HG03558 (cell line): ENCODE data around the gene MT4.

Experiments used
- ATAC-seq: cut with Tn5 transposase; IDR thresholded peaks from one replicate; pipeline ENCODE4 v1.9.1; 2021; ENCODE audit warnings: moderate number of reproducible peaks; ENCODE audit not compliant: unreplicated experiment; ENCODE audit errors: extremely low read depth

Gene MT4

DNA sequence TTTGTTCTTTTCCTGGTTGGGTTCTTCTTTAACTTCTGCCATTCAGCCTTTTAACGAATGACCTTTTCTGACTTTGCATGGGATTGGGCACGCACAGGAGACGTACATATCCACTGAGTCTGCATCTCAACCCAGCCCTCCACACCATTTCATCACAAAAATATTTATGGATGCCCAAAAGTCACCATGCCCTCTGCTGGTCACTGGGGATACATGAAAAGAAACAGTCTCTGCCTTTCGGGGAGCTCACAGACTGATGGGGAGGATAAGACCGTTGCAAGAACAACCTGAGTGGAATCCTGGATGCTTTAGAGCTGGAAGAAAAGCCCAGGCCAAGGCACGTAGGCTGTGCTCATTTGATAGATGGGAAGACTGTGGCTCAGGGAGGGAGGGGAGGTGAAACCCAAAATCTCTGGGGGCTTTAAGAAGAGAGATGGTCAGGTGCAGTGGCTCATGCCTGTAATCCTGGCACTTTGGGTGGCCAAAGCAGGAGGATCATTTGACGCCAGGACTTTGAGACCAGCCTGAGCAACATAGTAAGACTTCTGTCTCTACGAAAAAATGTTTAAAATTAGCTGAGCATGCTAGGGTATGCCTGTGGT, 35.6 kb downstream of the MT4 start:
- no peak for ATAC-seq

DNA sequence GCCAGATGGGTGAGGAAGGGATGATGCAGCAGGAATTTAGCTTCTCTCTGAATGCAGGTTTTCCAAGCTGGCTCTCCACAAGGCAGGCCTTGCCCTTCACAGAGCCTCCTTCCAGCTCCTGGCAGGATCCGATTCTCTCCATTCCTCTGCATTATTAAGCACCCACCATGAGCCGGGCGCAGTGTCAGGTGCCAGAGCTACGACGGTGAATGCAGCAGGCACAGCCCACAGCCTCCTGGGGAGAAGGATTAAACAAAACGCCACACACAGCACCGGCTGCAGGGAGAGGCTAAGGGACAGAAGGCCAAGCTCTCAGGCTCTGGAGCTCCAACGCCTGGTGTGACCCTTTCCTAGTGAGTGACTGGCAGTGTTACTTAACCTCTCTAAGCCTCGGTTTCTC, 36.5 kb downstream of the MT4 start:
- ATAC-seq, result no peak

DNA sequence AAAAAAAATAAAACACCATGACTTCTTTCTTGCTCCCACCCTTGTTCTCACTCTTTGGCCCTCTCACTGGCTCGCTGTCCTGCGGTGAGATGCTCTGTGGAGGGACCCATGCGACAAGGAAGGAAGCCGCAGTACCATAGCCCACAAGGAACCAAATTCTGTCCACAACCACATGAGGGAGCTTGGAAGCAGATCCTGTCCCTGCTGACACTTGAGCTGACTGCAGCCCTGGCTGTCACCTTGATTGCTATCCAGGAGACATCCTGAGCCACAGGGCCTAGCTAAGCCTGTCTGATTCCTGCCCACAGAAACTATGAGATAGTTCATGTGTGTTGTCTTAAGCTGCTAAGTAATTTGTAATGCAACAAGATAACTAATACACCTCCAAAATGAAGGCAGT, 38.7 kb downstream of the MT4 start:
- ATAC-seq, result no peak

DNA sequence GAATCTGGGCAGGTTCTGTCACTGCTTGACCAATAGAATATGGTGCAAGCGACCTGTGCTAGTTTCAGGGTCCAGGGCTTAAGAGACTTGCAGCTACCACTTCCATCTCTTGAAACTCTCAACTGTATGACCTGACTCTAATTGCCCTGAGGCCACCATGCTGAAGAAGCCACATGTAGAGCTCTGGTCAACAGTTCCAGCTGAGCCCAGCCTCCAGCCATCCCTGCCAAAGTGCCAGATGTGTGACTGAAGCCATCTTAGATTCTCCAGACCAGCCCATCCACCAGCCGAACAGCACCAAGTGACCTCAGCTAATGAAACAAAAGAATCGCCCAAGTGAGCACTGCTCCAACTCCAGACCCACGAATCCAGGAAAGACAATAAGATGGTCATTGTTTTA, 40.1 kb downstream of the MT4 start:
- ATAC-seq, result no peak

DNA sequence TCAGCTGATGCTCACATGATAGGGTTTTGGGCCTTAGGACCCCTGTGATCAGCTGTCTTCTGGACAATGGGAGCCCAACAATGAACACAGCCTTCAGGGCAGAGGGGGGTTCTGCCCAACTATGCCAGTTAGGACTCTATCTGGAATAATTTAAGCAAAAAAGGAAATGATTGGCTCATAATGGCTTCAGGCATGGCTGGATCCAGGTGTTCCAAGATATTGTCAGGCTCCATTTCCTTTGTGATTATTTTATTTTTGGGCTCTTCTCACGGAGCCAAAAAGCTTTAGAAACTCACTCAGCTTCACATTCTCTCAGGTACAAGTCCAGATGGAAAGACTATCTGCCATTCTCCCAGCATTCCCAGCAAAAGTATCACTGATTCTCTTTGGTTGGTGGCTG, 40.6 kb downstream of the MT4 start:
- ATAC-seq, result no peak

DNA sequence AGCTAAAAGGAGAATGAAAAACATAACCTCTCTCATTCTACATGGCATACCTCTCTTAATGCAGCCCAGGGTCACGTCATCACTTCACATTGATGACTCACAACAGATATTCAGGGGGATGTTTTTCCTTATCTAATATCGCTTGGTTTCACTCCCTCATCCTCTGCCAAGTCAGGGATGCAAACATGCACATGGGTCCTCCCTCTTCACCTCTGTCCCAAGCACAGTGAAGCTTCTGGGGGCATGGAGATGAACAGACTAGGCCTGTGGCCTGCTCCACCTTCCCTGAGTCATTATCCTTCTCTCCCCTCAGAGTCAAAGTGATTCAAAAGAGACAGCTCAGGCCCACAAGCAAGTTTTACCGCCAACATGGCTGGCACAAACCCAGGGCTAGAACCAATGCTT, 41.2 kb downstream of the MT4 start:
- ATAC-seq, result no peak

DNA sequence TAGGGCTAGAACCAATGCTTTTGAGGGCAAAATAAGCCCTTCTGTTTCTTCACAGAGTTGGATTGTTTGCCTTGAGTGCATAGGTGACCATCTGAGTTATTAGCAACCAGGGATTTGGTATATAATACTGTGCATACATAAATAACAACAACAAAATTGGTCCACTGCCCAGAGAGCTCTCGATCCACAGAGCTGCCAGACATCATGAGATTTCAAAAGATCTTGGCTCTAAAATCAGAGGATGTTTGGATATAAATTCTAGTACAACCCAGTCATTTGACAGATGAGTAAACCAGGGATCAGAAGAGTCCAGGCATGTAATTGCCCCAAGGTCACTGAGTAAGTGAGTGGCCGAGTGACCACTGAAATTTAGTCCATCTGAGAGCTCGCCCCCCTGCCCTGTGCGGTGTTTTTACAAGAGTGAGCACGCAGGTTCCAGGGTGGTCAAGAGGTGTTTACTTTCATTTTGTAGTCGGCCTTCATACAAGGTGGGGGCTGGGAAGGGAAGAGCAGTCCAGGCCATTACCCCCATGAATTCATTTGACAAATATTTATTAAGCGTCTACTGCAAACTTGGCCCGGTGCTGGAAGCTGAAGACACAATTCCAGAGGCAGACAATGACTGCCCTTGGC, 41.7 kb downstream of the MT4 start:
- no peak for ATAC-seq

DNA sequence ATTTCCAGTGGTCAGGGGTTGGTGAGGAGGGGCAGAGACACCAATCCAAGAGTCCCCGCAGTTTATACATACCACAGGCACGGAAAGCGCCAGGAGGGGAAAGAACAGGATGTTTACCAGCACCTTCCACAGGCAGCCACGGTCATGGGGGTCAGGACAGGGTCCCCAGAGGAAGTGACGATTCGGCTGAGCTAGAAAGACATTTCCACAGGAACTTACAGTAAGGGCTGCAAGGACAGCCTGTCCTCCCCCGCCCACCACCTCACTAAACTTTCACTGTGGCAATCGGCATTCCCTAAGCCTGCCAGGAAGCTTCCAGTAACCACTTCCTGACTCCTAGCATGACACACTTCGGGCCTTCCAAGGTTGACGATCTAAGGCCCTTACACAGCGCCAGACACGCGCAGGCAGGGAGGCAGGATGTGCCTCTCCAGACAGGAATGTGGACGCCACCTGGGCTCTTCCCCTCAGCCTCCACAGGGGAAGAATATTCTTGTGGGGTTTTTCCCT, 42.3 kb downstream of the MT4 start:
- no peak for ATAC-seq

DNA sequence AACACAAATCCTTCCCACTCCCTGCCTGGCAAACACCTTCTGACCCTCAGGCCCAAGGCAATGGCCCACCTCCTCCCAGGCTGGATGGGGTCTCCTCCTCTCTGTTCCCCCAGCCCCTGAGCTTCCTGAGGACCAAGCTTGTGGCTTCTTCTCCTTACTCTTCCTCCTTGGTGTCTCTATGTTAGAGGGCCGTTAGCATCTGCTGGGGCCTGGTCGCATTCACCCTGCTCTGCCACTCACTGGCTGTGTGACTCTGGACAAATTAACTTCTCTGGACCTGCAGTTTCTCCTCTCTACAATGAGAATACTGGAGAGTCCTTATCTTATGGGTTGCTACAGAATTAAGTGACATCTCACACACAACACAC, 42.8 kb downstream of the MT4 start:
- ATAC-seq, result no peak

DNA sequence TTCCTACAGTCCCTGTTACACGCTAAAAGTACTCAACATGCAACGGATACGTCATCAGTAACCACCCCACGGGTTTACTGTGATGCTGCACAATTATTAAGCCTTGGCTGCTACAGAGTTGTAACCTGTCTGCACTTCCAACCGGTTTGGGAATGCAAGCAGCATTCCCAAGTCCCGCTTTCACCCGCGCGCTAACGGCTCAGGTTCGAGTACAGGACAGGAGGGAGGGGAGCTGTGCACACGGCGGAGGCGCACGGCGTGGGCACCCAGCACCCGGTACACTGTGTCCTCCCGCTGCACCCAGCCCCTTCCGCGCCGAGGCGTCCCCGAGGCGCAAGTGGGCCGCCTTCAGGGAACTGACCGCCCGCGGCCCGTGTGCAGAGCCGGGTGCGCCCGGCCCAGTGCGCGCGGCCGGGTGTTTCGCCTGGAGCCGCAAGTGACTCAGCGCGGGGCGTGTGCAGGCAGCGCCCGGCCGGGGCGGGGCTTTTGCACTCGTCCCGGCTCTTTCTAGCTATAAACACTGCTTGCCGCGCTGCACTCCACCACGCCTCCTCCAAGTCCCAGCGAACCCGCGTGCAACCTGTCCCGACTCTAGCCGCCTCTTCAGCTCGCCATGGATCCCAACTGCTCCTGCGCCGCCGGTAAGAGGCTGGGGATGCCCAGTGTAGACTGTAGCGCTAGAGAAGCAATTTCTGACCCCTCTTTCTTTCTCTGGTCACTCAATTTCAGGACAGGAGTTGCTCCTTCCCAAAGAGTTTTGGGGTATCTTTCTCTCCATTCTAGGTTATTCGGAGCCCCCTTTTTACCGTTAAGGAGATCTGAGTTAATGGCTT, 43.4 kb downstream of the MT4 start, which contains the start of gene MT2A:
TSS of gene MT2A (plus strand) at position 542 of the 833 bp plus-strand sequence. CDS start at position 614, 72 bp downstream.
- peak; percentile 62 for ATAC-seq

DNA sequence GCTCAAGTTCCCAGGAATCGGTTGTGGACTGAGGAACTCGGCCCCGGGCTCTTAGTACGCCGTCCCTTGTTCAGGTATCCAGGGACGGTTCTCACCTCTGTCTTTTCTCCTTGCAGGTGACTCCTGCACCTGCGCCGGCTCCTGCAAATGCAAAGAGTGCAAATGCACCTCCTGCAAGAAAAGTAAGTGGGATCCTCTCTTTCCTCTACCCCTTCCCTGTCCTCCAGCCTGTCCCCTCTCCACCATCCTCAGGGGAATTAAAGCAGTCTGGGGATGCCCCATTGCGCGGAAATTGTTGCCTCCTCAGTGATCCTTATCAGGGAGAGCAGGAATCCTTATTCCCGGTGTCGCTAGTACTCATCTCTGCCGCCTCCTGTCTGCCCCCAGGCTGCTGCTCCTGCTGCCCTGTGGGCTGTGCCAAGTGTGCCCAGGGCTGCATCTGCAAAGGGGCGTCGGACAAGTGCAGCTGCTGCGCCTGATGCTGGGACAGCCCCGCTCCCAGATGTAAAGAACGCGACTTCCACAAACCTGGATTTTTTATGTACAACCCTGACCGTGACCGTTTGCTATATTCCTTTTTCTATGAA, 44.1 kb downstream of the MT4 start:
- no peak for ATAC-seq

DNA sequence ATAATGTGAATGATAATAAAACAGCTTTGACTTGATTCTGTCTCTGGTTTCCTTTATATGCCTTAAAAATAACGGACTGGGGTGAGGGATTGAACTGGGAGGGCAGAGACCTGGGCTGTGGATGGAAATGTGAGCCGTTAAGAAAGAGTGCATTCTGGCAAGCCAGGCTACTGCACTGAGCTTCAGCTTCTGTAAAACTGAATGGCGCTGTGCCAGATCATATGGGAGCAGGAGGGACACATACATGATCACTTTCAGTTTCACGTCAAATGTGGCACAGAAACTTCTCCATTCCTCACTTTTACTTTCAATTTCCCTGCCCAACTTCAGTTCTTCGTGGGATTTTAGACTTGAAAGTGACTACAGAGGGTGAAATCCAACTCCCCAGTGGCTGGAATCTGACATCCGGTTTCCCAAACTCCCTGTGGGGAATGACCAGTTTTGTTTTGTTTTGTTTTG, 44.6 kb downstream of the MT4 start:
- peak; percentile 41 for ATAC-seq

DNA sequence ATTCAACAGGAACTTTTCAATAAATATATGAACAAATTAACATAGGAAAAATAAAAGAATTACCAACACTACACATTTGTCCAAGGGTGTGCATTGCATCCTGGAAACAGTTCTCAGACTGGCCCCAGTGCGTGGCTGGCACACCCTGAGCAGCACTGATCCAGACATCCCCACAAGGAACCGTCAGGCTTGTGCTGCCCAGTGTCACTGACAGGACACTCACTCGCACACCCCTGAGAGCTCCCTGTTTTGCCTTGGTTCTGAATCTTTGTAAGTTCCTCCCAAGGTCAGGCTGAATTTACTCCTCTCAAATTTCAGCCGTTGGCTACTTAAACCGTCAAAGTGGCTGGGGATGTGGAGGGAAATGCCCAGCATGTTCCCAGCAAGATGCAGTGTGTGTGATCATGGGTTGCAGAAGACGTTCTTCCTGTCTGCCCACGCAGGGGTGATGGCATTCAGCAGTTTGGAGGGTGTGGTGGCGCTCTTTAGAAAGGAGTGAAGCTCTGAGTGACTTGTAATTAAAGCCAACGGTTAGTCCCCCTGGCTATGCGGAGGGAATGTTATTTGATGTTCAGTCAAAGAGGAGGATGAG, 45.2 kb downstream of the MT4 start:
- ATAC-seq, result no peak

DNA sequence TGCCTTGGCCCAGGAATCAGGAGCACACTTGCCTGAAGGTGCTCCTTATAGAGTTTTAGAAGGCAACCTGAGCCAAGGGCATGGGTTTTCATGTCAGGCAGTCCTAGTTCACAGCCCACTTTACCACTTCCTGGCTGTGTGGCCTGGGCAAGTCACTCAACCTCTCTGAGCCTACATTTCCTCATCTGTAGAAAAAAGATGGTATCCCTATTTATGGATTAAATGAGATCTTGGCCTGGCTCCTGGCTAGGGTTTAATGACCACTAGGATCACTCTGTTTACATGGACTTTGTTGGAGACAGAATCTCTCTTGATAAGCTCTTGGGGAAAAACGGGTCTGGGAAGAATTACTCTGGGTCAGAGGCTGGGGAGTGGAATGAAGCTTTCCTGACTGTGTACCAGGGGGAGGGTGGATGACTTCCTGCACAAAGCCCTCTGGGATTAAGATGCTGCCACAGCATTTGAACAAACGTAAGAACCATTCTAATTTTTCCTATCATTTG, 45.8 kb downstream of the MT4 start:
- ATAC-seq, result no peak

DNA sequence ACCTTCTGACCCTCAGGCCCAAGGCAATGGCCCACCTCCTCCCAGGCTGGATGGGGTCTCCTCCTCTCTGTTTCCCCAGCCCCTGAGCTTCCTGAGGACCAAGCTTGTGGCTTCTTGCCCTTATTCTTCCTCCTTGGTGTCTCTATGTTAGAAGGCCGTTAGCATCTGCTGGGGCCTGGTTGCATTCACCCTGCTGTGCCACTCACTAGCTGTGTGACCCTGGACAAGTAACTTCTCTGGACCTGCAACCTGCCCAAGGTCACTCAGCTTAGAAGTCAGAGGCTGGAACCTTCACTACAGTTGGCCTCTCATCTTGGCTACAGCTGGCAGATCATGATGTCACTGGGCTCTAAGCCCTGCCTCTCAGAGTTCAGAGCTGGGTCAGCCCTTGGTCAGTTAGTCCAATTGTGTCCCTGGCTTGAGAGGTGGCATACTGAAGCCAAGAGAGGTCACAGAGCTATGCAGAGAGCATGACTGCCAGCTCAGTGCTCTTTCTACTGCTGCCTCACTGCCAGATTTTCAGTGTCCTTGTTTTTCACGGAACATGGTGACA, 46.5 kb downstream of the MT4 start:
- ATAC-seq, result no peak

DNA sequence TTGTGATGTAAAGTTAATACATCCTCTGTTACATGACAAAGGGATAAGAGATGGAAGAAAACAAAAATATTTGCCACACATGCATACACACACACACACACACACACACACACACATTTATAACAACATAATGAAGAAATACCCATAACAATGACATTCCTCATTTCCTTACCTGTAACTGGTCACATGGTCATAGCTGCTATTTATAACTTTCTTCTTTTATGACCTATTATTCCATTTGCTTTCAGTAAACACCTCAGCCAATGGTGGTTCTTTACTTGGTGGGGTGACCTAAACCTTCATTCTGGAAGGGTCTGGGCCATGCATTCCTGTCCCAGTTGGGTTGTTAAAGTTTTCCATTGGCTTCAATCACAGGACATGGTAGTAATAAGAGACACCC, 48.8 kb downstream of the MT4 start:
- no peak for ATAC-seq

DNA sequence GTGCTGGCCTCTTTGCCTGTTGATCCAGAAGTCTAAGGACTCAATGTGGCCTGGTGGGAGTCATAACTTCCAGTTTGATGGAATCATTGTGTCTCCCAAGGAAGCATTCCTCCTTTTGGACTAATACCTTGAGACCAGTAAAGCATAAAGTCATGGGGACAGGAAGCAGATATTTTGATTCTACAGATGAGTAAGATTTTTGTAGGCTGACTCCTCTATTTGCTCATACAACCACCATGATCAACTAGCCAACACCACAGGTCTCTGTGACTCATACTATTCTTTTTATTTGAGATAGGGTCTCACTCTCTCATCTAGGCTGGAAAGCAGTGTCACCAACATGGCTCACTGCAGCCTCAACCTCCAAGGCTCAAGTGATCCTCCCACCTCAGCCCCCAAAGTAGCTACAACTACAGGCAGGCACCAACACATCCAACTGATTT, 49.7 kb downstream of the MT4 start:
- no peak for ATAC-seq

DNA sequence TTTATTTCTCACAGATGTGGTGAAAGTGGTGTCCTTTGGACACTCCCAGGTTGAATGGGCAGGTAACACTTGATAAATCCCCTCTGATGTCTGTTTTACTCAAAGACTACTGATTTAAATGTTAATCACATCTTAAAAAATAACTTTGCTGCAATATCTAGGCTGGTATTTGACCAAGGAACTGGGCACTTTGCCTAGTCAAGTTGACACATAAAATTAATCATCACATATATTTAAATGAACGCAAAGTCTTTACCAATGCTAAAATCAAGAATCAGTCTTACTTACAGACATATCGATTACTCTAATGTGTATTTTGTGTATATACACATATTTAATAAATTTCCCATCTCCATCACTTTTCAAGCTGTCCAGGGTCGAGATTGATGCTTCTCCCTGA, 50.5 kb downstream of the MT4 start:
- ATAC-seq, result no peak

DNA sequence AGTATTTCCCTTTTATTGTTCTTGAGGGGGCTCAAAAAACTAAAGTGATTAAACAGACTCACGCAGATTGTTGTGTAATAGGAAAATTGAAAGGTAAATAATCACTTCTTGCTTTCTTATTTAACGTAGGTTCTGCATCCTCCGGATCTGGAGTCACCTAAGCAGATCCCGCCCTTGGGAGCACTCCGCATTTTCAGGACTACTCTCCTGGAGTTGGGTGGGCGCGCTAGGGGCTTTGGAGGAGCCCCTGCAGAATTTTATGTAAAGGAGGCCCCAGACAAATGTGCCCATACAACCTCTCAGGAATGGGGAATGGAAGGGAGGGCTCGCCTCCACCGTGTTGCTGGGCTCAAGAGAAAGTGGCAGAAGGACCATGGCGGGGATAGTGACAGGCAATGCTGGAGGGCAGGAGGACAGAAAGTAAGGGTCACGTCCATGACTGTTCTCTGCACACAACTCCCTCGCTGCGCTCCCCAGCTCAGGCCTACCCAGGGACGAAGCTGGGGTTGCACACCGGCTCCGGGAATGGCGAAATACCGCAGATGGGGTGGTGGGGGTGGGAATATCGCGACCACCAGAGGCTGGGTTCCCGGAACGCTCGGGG, 51.8 kb downstream of the MT4 start:
- no peak for ATAC-seq
